Heart left ventricle (tissue), 13 donors: Measurements from ENCODE around the gene OPCML.

Experiments
- CTCF ChIP-seq, 12 donors: fragments of 200-600 bp; sonication (generic) in 4 of 12; IDR thresholded peaks; one replicate each; pipeline versions ENCODE4 v1.5.0 to v1.8.0; 2018 to 2022; ENCODE audit warnings: antibody characterized with exemption in 12 of 12, mild to moderate bottlenecking in 5 of 12
- POLR2A ChIP-seq, 2 donors: fragments of 450-650 bp; IDR thresholded peaks; one replicate each; pipeline ENCODE4 v1.6.1; 2017; ENCODE audit warnings: antibody characterized with exemption in 2 of 2, mild to moderate bottlenecking in 2 of 2, moderate library complexity in 2 of 2
- donor health status: ischemic (EF 13 %, LVEDD 7.1; RV severe dilation, severe dysfunction).
- donor health status: DM: no; HTN: yes; CAD: no.
- donor health status: DM: no; HTN: no; CAD: no.
- donor health status: ischemic (EF 25% LVEDD 6.9; RV normal size, moderate dysfunction).
- donor health status: ischemic (EF 25% LVEDD 5.7; RV mildly dilated, moderate dysfunction).
- donor health status: ischemic (EF 35%, LVEDD 5.7; RV mildly dilated, moderate dysfunction).
- donor health status: nonischemic (EF 11% LVEDD 7.7; RV severe dilation, severe dysfunction).
- donor health status: DM: yes; HTN: yes; CAD: no.
- donor health status: PGD.
- donor health status: ischemic (EF 29% LVEDD 5.4; RV normal size, mild dysfunction).
- donor health status: nonischemic (EF 23%, LVEDD 6.1; RV moderate dilation, normal function).

GRCh38 chr11:133361689-133361994 is 170.7 kb downstream of the OPCML start:
- TF ChIP-seq CTCF (IDR thresholded peaks at IDR 0.05) (no peak), POLR2A (IDR thresholded peaks at IDR 0.05) (no peak)
